Suppressor macrophage treated with lipopolysaccharide for 4 hours (primary cell): ENCODE measurements around the gene RARRES2.
"Not testable (repeated sequence)": the region's sequence is repeated elsewhere in the genome, so short reads cannot be mapped to it uniquely, and the experiment has no call there.

Experiments
- DNase-seq: peaks from one replicate; pipeline ENCODE4 v3.0.0-alpha.2; 2020

The RARRES2 gene

GRCh38 chr7:150335774-150336112 is 5.7 kb downstream of the RARRES2 start:
- DNase-seq = no peak

DNA sequence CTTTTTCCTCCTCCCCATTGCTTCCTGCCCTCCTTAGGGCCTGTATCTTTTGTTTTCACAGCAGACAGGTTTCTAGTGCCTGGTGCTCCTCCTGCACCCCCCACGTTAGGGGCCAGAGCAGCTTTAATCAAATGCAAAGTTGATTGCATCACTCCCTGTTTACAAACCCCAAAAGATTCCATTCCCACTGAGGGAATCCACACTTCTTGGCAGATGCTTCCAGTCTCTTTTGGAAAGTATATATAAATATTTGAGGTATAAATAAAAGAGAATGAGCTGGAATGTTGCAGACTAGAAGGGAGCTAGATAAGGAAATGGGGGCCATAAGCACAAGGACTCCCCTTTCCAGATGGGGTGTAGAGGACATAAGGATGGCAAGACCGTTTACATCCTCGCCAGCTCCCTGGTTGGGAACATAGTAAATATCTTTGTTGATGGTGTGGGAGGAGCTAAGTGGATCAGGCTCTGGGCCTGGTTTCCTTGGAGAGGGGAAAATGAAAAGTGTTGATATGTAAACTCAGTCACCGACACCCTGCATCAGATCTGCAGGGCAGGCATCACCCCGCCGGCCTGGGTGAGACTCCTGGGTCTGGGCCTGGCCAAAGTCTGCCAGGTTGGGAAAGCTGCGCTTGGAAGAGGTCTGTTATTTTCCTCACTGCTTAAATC is 6.2 kb downstream of the RARRES2 start:
- DNase-seq = no peak

GRCh38 chr7:150334108-150334507 is 7.3 kb downstream of the RARRES2 start:
- no peak for DNase-seq

DNA sequence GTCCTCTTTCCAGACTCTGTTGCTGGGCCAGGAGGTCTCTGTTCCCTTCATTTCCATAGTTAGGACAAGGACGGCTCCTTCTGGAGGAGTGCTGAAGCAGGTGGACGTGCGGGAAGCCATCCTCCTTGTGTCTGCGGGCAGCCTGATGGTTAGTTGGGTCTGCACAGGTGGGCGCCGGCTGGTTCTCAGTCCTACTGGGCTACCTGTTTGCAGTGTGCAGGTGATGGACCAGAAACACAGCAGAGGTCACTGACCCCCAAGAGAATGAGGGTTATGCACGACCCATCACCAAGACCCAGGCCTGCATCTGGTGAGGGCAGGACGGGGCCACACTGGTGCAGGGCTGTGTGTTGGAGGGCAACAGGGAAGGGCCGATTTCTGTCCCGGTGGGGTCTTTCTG is 7.8 kb downstream of the RARRES2 start:
- DNase-seq = no peak

- no peak for DNase-seq
Observed at GRCh38 chr7:150332852-150333635, 8.4 kb downstream of the RARRES2 start.

- no peak for DNase-seq
Observed at GRCh38 chr7:150330211-150330885, 11.1 kb downstream of the RARRES2 start.

- DNase-seq = no peak
Observed at GRCh38 chr7:150329331-150330120, 11.9 kb downstream of the RARRES2 start.

- no peak for DNase-seq
Observed at GRCh38 chr7:150327308-150327707, 14.1 kb downstream of the RARRES2 start.

DNA sequence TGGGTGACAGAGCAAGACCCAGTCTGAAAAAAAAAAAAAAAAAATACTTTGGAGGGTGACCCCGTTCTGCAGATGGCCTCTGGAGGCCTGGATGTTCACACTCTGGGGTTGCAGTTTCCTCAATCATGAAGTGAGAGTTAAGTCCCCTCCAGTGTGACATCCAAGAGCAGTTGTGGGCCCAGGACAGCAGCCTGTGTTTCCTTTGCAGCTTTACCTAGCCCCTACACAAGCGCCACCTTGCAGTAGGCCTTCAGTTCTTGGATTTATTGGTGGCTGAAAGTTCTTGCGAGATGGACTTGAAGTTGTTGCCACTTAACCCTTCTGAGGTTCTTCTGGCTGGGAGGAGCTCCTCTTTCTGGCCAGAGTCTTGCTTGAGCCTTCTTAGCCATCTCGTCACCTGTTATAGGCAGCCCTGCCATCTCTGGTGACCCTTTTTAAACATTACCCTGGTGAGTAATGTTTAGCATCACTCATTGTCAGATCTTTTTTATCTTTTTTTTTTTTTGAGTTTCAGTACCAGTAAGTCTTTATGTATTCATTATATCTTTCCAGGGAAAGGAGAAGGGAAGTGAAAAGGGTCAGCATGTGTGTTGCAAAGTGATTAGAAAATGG is 14.7 kb downstream of the RARRES2 start:
- DNase-seq = no peak

DNA sequence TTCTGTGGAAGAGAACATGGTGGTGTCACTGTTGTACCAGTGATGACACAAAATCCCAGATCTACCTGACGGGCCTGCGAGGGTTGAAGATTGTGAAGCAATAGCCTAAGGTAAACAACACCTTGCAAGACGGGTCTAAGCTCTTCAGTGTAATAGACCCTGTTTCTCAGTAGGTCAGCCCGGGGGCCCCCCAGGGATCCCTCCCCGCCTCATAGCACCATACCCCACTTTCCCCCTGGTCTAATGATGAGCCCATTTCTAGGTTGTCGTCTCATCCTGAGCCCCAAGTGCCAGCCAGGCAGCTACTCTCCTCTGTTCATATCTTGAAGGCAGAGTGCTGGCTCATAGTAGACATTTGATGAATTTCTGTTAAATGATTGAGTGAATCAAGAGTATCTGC is 15.5 kb downstream of the RARRES2 start:
- DNase-seq = no peak

DNA sequence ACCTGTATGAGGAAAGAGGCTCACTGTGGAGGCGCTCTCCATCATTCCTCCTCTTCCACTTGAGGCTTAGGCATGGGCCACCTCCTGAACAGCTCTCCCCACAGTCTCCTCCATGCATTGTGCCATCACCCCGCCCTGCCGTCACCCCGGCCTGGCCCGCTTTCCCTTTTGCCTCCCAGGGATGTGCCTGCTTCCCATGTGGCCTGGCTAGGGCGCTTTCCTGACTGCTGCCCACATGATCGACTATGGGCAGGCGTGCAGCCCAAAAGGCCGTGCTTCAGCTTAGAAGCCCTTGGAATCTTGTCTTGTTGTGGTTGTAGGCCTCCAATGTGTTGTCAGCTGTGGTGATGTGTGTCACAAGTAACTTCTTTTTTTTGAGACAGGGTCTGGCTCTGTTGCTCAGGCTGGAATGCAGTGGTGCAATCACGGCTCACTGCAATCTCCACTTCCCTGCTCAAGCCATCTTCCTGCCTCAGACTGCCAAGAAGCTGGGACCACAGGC is 16.3 kb downstream of the RARRES2 start:
- DNase-seq = peak; percentile 57

GRCh38 chr7:150324373-150324961 is 17.0 kb downstream of the RARRES2 start:
- DNase-seq = no peak

- no peak for DNase-seq
Observed at GRCh38 chr7:150323682-150324372, 17.6 kb downstream of the RARRES2 start.

- no peak for DNase-seq
Observed at GRCh38 chr7:150322833-150323681, 18.4 kb downstream of the RARRES2 start, which contains the start of the genes ACTR3C and LRRC61. Gene ACTR3C, minus strand, starts transcription at chr7:150323545. Its CDS starts 28,249 bp downstream, at chr7:150295296. Gene LRRC61, plus strand, starts transcription at chr7:150323355. Its CDS starts 13,507 bp downstream, at chr7:150336862.

DNA sequence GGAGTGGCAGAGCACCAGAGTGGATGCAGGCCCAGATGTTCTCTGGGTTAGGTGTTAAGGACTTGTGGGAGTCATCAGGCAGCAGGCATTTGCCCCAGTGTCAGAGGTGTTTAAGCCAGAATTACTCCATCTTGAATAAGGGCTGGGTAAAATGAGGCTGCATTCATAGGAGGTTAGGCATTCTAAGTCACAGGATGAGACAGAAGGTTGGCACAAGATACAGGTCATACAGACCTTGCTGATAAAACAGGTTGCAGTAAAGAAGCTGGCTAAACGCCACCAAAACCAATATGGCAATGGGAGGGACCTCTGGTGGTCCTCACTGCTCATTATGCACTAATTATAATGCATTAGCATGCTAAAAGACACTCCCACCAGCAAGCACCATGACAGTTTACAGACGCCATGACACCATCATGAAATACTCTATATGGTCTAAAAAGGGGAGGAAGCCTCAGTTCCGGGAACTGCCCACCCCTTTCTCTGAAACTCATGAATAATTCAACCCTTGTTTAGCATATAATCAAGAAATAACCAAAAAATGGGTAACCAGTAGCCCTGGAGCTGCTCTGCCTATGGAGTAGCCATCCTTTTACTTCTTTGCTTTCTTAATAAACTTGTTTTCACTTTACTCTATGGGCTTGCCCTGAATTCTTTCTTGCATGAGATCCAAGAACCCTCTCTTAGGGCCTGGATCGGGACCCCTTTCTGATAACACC is 19.2 kb downstream of the RARRES2 start:
- DNase-seq = no peak

- DNase-seq = no peak
Observed at GRCh38 chr7:150321788-150322113, 19.7 kb downstream of the RARRES2 start.

DNA sequence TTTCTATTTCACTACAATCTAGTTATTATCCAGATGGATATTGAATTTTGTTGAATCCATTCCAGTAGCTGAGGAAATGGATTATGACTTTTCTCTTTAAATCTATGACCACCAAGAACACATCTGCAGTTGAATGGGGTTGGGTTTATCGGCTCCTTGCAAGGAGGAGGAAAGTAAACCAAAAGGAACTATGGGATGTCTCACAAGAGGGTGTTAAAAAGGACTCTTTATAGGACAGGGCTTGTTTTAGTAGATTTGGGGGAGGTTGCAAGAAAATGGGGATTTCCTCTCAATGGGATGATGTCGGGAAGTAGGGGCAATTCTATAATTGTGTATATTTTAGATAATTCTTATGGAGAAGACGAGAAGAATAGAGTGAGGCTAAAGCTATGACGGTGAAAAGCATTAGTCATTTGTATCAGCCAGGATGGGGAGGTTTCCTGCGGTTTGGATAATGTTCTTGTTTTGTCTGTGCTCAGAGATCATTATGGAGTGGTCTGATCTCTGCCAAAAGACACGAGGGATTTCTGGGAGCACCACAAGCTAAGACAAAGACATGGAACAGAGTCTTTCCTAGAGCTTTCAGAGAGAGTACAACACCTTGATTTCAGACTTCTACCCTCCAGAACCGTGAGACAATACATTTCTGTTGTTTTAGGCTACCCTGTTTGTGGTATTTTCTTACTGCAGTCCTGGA is 23.5 kb downstream of the RARRES2 start:
- no peak for DNase-seq

DNA sequence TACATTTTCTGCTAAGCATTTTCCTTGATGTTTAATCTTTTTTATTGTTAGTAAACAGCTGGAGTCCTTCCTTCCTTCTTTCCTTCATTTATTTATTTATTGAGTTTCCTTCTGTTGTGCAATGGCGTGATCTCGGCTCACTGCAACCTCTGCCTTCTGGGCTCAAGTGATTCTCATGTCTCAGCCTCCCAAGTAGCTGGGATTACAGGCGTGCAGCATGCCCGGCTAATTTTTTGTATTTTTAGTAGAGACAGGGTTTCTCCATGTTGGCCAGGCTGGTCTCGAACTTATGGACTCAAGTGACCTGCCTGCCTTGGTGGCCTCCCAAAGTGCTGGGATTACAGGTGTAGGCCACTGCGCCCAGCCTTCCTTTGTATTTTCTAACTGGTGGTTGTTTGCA is 24.4 kb downstream of the RARRES2 start:
- not testable (repeated sequence) for DNase-seq

DNA sequence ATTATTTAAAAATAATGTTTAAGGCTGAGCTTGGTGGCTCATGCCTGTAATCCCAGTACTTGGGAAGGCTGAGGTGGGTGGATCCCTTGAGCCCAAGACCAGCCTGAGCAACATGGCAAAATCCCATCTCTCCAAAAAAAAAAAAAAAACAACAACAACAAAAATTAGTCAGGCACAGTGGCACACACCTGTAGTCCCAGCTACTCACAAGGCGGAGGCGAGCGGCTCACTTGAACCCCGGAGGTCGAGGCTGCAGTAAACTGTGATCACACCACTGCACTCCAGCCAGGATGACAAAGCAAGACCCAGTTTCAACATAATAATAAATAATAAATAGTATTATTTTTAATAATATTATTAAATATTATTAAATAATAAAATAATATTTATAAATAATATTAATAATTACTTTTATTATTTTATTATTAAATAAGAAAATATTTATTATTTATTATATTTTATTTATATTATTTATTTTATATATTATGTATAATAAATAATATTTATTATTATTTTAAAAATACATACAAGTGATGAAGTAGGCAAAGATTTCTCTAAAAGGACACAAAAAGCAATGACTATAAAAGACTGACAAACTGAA is 26.7 kb downstream of the RARRES2 start:
- no peak for DNase-seq
